Kidney (tissue), 14 donors: ENCODE data around the gene NOTCH1. TPM values are rescaled to one million over a fixed set of nuclear protein-coding genes. Genes with fewer than 3 reads are reported as not detected.

Experiments used
- DNase-seq, 5 donors: peaks; one replicate each; pipeline ENCODE4 v3.0.0-alpha.2; 2013 to 2020
- FAIRE-seq: peaks from 2 replicates; lab custom pipeline; 2012; peaks lifted over from hg19 to GRCh38; lab: Jason Lieb, UNC
- H3K27ac ChIP-seq, 2 donors: one replicate each; pipeline ENCODE4 v1.7.0; 2013; ENCODE audit warnings: low read depth in 2 of 2, low read length in 2 of 2, inconsistent platforms in 1 of 2
- H3K27me3 ChIP-seq: one replicate; pipeline ENCODE4 v1.7.1; 2013; ENCODE audit warnings: low read length, inconsistent platforms; ENCODE audit not compliant: control insufficient read depth, insufficient read depth
- H3K36me3 ChIP-seq, 3 donors: one replicate each; pipeline versions ENCODE4 v1.7.0 to v1.7.1; 2013; ENCODE audit warnings: low read length in 3 of 3, control low read depth in 1 of 3, inconsistent platforms in 1 of 3; ENCODE audit not compliant: insufficient read depth in 3 of 3, control insufficient read depth in 2 of 3
- H3K4me1 ChIP-seq, 3 donors: one replicate each; pipeline versions ENCODE4 v1.7.0 to v1.7.1; 2013; ENCODE audit warnings: low read length in 3 of 3, inconsistent platforms in 1 of 3, low read depth in 1 of 3; ENCODE audit not compliant: control insufficient read depth in 2 of 3, insufficient read depth in 2 of 3
- H3K4me3 ChIP-seq, 3 donors: one replicate each; pipeline versions ENCODE4 v1.7.0 to v1.8.1; 2013; ENCODE audit warnings: low read length in 3 of 3, control low read depth in 1 of 3, inconsistent platforms in 1 of 3
- H3K9ac ChIP-seq, 3 donors: one replicate each; pipeline versions ENCODE4 v1.7.0 to v1.7.1; 2013; ENCODE audit warnings: low read length in 3 of 3, control low read depth in 1 of 3, inconsistent platforms in 1 of 3
- H3K9me3 ChIP-seq, 3 donors: one replicate each; pipeline versions ENCODE4 v1.7.0 to v1.7.1; 2013; ENCODE audit warnings: low read length in 3 of 3, control low read depth in 1 of 3, inconsistent platforms in 1 of 3; ENCODE audit not compliant: control insufficient read depth in 2 of 3, insufficient read depth in 1 of 3
- intact Hi-C: fragments of 100-400 bp; cut with DNase I; formaldehyde crosslinking; loops from one replicate; pipeline ENCODE4 v1.11.1; 2022
- polyA plus RNA-seq: library from polyadenylated mRNA; stranded (reverse); fragments of 350-450 nt; fragmentation: Illumina TruSeq; extraction: RNeasy Lipid Tissue Mini Kit (QIAGEN cat#74804); gene quantifications from one replicate; pipeline ENCODE4 v1.2.3, GENCODE V29; 2014; ENCODE audit warnings: low read depth, low replicate concordance; ENCODE audit not compliant: insufficient read depth
- total RNA-seq: library from RNA; stranded (reverse); fragmentation: NEBNext Ultra II Directional; extraction: Animal tissue kit (Norgen Biotek cat#: 25700); gene quantifications from one replicate; pipeline ENCODE4 v1.2.1, GENCODE V29; 2021
- TF ChIP-seq, protein P1 (sequence below): IDR thresholded peaks from 3 replicates; pipeline ENCODE4 v1.5.1; 2012; ENCODE audit warnings: mild to moderate bottlenecking, moderate library complexity, borderline replicate concordance; ENCODE audit not compliant: insufficient read depth; ENCODE audit errors: extremely low read depth
- donor health status: control.
- donor health status: control.
- donor health status: control.
- donor health status: control.
- donor health status: control.
- donor health status: DM: yes; HTN: yes; CAD: no.
- donor health status: Normal renal cell carcinoma (clear cell type).

NOTCH1 gene
- total and polyA plus RNA-seq, 2 donors from 2014 or later = 6.5 to 77.2 TPM

GRCh38 chr9:136531904-136532798, 13.7 kb downstream of the NOTCH1 start:
- peak overlapping the region; percentile 14 to 63 for H3K27ac ChIP-seq
- peaks cover 0 to 1% (median under 1%) of the 10 kb centered on the region in 3 donors for H3K36me3 ChIP-seq
- H3K4me1 ChIP-seq = peaks cover 0 to 56% (median 4%) of the 10 kb centered on the region in 3 donors
- no peaks in the 10 kb centered on the region for H3K27me3 ChIP-seq
- TF ChIP-seq, protein P1, sequence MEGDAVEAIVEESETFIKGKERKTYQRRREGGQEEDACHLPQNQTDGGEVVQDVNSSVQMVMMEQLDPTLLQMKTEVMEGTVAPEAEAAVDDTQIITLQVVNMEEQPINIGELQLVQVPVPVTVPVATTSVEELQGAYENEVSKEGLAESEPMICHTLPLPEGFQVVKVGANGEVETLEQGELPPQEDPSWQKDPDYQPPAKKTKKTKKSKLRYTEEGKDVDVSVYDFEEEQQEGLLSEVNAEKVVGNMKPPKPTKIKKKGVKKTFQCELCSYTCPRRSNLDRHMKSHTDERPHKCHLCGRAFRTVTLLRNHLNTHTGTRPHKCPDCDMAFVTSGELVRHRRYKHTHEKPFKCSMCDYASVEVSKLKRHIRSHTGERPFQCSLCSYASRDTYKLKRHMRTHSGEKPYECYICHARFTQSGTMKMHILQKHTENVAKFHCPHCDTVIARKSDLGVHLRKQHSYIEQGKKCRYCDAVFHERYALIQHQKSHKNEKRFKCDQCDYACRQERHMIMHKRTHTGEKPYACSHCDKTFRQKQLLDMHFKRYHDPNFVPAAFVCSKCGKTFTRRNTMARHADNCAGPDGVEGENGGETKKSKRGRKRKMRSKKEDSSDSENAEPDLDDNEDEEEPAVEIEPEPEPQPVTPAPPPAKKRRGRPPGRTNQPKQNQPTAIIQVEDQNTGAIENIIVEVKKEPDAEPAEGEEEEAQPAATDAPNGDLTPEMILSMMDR = no peak
- H3K9me3 ChIP-seq = no peaks in the 10 kb centered on the region
- H3K9ac ChIP-seq = no peak overlapping the region
- H3K4me3 ChIP-seq = no peak overlapping the region
- intact Hi-C loops = no loop called here
- no peak for DNase-seq
- no peak for FAIRE-seq

DNA sequence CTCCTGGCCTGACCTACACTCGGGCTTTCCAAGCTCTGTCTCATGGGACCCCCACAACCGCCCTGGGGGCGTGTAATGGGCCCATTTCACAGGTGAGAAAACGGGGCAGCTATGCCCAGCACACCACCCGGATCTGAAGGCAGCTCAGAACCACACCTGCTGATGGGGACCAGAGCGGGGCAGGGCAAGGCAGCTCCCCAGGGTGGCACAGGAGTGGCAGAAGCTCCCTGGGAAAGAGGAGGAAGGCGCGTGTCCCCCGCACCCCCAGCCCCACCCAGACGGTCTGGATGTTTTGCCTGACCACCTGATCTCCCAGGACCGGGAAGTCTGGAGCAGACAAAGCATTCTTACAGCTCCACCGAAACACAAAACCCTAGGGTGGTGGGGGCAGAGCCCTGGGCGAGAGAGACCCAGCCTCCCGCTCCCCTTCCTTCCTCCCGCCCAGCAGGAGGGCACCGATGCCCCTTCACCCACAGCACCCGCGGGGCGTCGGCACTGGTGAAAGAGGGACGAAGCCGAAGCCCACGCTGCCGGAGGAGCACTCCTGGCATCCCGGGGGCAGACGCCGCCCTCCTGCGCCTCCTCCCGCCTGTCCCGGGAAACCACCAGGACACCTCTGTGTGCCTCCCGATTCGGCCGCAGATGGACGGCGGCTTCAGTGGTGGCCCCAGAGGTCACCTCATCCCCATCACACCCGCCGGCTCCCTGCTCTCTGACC, 14.5 kb downstream of the NOTCH1 start:
- no peaks in the 10 kb centered on the region for H3K27me3 ChIP-seq
- H3K4me3 ChIP-seq = no peak overlapping the region
- no peaks in the 10 kb centered on the region for H3K36me3 ChIP-seq
- no peak for FAIRE-seq
- peak overlapping the region in 1 of 2 donors; percentile 63 for H3K27ac ChIP-seq
- no peaks in the 10 kb centered on the region for H3K9me3 ChIP-seq
- DNase-seq = no peak
- intact Hi-C loops = no loop called here
- H3K9ac ChIP-seq = no peak overlapping the region
- H3K4me1 ChIP-seq = peaks cover 0 to 58% (median 6%) of the 10 kb centered on the region in 3 donors
- TF ChIP-seq, protein P1 = no peak

DNA sequence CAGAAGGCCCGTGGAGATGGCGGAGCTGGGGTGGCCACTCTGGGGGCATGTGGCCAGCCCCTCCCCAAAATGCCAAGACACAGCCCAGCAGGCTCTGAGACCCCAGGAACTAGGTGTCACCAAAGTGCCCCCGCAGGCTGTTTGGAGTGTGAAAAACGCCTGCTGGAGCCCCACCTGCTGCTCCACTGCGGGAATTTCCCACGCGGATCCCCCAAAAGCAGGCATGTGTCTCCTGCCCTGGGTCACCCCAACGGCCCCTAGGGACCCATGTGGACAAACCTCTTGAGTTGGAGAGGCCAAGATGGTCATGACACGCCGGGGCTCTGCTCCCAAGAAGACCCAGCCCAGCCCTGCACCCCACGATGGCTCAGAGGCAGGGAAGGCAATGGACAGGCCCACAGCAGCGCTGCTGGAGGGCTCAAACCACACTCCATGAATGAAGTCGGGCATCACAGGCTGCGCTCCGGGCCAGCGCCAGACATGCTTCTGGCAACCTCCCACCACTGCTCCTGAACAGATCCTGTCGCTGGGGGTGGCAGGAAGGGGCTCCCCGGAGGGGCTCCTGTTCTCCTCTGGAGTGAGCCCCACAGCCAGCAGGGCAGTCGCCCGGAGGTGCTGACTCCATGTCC, 15.3 kb downstream of the NOTCH1 start:
- intact Hi-C loops = no loop called here
- H3K9ac ChIP-seq = no peak overlapping the region
- TF ChIP-seq, protein P1 = no peak
- H3K9me3 ChIP-seq = no peaks in the 10 kb centered on the region
- FAIRE-seq (no peak), DNase-seq (no peak)
- H3K4me1 ChIP-seq = peaks cover 0 to 62% (median 12%) of the 10 kb centered on the region in 3 donors
- no peaks in the 10 kb centered on the region for H3K27me3 ChIP-seq
- no peaks in the 10 kb centered on the region for H3K36me3 ChIP-seq
- no peak overlapping the region for H3K4me3 ChIP-seq
- H3K27ac ChIP-seq = no peak overlapping the region
